NB4 (cell line): ENCODE data around the gene PRKAG3.
A peak's percentile ranks its signal among the peaks of the same experiment; 100 is the strongest.

ENCODE experiments used
- DNase-seq: peaks from one replicate; pipeline ENCODE4 v3.0.0; 2010; ENCODE audit warnings: low read depth
- H3K4me3 ChIP-seq: one replicate; pipeline ENCODE4 v1.5.1; 2011; ENCODE audit warnings: mild to moderate bottlenecking, low read depth, low read length, moderate library complexity
- CTCF ChIP-seq: IDR thresholded peaks from one replicate; pipeline ENCODE4 v1.5.1; 2012; ENCODE audit warnings: low read depth, low read length
- MAX ChIP-seq: IDR thresholded peaks from 2 replicates; pipeline ENCODE4 v1.6.1; 2011; ENCODE audit warnings: low read depth, low read length
- MYC ChIP-seq: IDR thresholded peaks from 2 replicates; pipeline ENCODE4 v1.6.1; 2011; ENCODE audit warnings: low read depth, low read length
- POLR2A ChIP-seq: IDR thresholded peaks from 2 replicates; pipeline ENCODE4 v1.6.1; 2011; ENCODE audit warnings: mild to moderate bottlenecking; ENCODE audit not compliant: insufficient read length; ENCODE audit errors: extremely low read depth

PRKAG3 gene

GRCh38 chr2:218878486-218878885 lies 46.9 kb upstream of the PRKAG3 start:
- H3K4me3 ChIP-seq, result no peak overlapping the region
- DNase-seq, result no peak
- TF ChIP-seq CTCF (no peak), POLR2A (no peak), MAX (no peak), MYC (no peak)

GRCh38 chr2:218877891-218878290 lies 46.3 kb upstream of the PRKAG3 start:
- no peak for DNase-seq
- TF ChIP-seq MAX (no peak), CTCF (no peak), POLR2A (no peak), MYC (no peak)
- H3K4me3 ChIP-seq, result no peak overlapping the region

GRCh38 chr2:218877331-218877730 lies 45.7 kb upstream of the PRKAG3 start:
- TF ChIP-seq MAX (no peak), POLR2A (no peak), CTCF (no peak), MYC (no peak)
- DNase-seq, result no peak
- no peak overlapping the region for H3K4me3 ChIP-seq

- DNase-seq, result peak; percentile 74
- H3K4me3 ChIP-seq, result no peak overlapping the region
- no peak for TF ChIP-seq MYC
- TF ChIP-seq MAX, result no peak
- TF ChIP-seq CTCF, result peak; percentile 97
- no peak for TF ChIP-seq POLR2A
Observed at GRCh38 chr2:218876562-218877219, 45.1 kb upstream of the PRKAG3 start.

- no peak overlapping the region for H3K4me3 ChIP-seq
- no peak for DNase-seq
- no peak for TF ChIP-seq POLR2A
- TF ChIP-seq MYC, result no peak
- TF ChIP-seq CTCF, result no peak
- no peak for TF ChIP-seq MAX
Observed at GRCh38 chr2:218875692-218876246, 44.2 kb upstream of the PRKAG3 start.
